SU-DHL-6 (cell line): ENCODE data around the gene RAD23A.
A peak's percentile ranks its signal among the peaks of the same experiment; 100 is the strongest.

Experiments
- H2AFZ ChIP-seq: fragments of 200-600 bp; sonication (generic); 2 replicates; pipeline ENCODE4 v1.6.1; 2014; ENCODE audit warnings: low read depth, mild to moderate bottlenecking, moderate library complexity, mixed read lengths, antibody characterized with exemption, low read length; ENCODE audit not compliant: severe bottlenecking
- H3F3A ChIP-seq: fragments of 200-600 bp; shearing (Covaris generic); 2 replicates; pipeline ENCODE4 v1.6.0; 2016; ENCODE audit warnings: antibody characterized with exemption, mild to moderate bottlenecking; ENCODE audit not compliant: insufficient read depth
- H3K27ac ChIP-seq: fragments of 200-600 bp; sonication (generic); 2 replicates; pipeline ENCODE4 v1.5.1; 2016; ENCODE audit warnings: low read depth, mild to moderate bottlenecking, low read length, moderate library complexity, mixed read lengths
- H3K27me3 ChIP-seq: fragments of 200-600 bp; sonication (generic), shearing (Covaris generic); 2 replicates; pipeline ENCODE4 v1.6.0; 2014; ENCODE audit warnings: mild to moderate bottlenecking, low read length
- H3K36me3 ChIP-seq: fragments of 200-600 bp; sonication (generic); 2 replicates; pipeline ENCODE4 v1.6.1; 2014; ENCODE audit warnings: mild to moderate bottlenecking, low read length, mixed read lengths
- H3K4me2 ChIP-seq: fragments of 300-600, 200-600 bp; shearing (Covaris generic), sonication (generic); 2 replicates; pipeline ENCODE4 v1.6.0; 2014; ENCODE audit warnings: low read length, low read depth, mild to moderate bottlenecking; ENCODE audit not compliant: poor library complexity, severe bottlenecking
- H3K4me3 ChIP-seq: fragments of 200-600 bp; sonication (generic); 2 replicates; pipeline ENCODE4 v1.5.1; 2014; ENCODE audit warnings: antibody characterized with exemption, low read length, mild to moderate bottlenecking, mixed read lengths; ENCODE audit not compliant: insufficient read depth, poor library complexity, severe bottlenecking
- H3K79me2 ChIP-seq: fragments of 200-600 bp; sonication (generic); 2 replicates; pipeline ENCODE4 v1.6.1; 2014; ENCODE audit warnings: mild to moderate bottlenecking, low read length, moderate library complexity; ENCODE audit not compliant: insufficient read depth
- H3K9ac ChIP-seq: fragments of 200-600 bp; sonication (generic); 2 replicates; pipeline ENCODE4 v1.7.0; 2014; ENCODE audit warnings: mild to moderate bottlenecking, low read length
- H3K9me2 ChIP-seq: fragments of 200-600 bp; sonication (generic); replicated peaks from 2 replicates; pipeline ENCODE4 v1.6.1; 2014; ENCODE audit warnings: low read length; ENCODE audit not compliant: insufficient read depth
- H3K9me3 ChIP-seq: fragments of 200-600 bp; sonication (generic); 2 replicates; pipeline ENCODE4 v1.6.1; 2014; ENCODE audit warnings: low read length, mixed read lengths; ENCODE audit not compliant: insufficient read depth
- H4K20me1 ChIP-seq: fragments of 200-600 bp; sonication (generic); 2 replicates; pipeline ENCODE4 v1.6.1; 2014; ENCODE audit warnings: low read depth, mild to moderate bottlenecking, antibody characterized with exemption, low read length, moderate library complexity, mixed read lengths
- EZH2phosphoT487 ChIP-seq: fragments of 200-600 bp; sonication (generic), shearing (Covaris generic); conservative IDR thresholded peaks from 2 replicates; pipeline ENCODE4 v1.6.1; 2018; ENCODE audit warnings: mild to moderate bottlenecking, antibody characterized with exemption, low read length, moderate library complexity, mixed read lengths
- TF ChIP-seq, protein P1 (sequence below): fragments of 200-600 bp; sonication (generic); IDR thresholded peaks from one replicate; pipeline ENCODE4 v1.5.1; 2017; ENCODE audit warnings: antibody characterized with exemption, mild to moderate bottlenecking, low read length, moderate library complexity; ENCODE audit not compliant: insufficient read depth, poor library complexity, severe bottlenecking

RAD23A gene

GRCh38 chr19:12937093-12937926 lies 8.4 kb upstream of the RAD23A start:
- peak overlapping the region; percentile 64 for H3K4me2 ChIP-seq
- peak overlapping the region; percentile 94 for H2AFZ ChIP-seq
- TF ChIP-seq, protein P1, sequence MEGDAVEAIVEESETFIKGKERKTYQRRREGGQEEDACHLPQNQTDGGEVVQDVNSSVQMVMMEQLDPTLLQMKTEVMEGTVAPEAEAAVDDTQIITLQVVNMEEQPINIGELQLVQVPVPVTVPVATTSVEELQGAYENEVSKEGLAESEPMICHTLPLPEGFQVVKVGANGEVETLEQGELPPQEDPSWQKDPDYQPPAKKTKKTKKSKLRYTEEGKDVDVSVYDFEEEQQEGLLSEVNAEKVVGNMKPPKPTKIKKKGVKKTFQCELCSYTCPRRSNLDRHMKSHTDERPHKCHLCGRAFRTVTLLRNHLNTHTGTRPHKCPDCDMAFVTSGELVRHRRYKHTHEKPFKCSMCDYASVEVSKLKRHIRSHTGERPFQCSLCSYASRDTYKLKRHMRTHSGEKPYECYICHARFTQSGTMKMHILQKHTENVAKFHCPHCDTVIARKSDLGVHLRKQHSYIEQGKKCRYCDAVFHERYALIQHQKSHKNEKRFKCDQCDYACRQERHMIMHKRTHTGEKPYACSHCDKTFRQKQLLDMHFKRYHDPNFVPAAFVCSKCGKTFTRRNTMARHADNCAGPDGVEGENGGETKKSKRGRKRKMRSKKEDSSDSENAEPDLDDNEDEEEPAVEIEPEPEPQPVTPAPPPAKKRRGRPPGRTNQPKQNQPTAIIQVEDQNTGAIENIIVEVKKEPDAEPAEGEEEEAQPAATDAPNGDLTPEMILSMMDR, result no peak
- TF ChIP-seq EZH2phosphoT487, result no peak
- no peaks in the 10 kb centered on the region for H3K9me3 ChIP-seq
- H3K79me2 ChIP-seq, result peaks cover 40% of the 10 kb centered on the region
- H3K27ac ChIP-seq, result peak overlapping the region; percentile 92
- H3K9me2 ChIP-seq, result no peaks in the 10 kb centered on the region
- H4K20me1 ChIP-seq, result peaks cover 17% of the 10 kb centered on the region
- H3K36me3 ChIP-seq, result peaks cover 25% of the 10 kb centered on the region
- H3K4me3 ChIP-seq, result peak overlapping the region; percentile 48
- peaks cover 58% of the 10 kb centered on the region for H3F3A ChIP-seq
- H3K27me3 ChIP-seq, result no peaks in the 10 kb centered on the region
- H3K9ac ChIP-seq, result peak overlapping the region; percentile 66

GRCh38 chr19:12937927-12938778 lies 7.5 kb upstream of the RAD23A start, which contains the start of gene CALR:
Gene CALR, plus strand, starts transcription at chr19:12938609. Its CDS starts 71 bp downstream, at chr19:12938680.
- H3K4me3 ChIP-seq, result peak within 1 kb of the TSS; percentile 73
- H3K9me2 ChIP-seq, result no peaks in the 10 kb centered on the region
- peaks cover 32% of the 10 kb centered on the region for H3K79me2 ChIP-seq
- peak within 1 kb of the TSS; percentile 94 for H2AFZ ChIP-seq
- H3K9me3 ChIP-seq, result no peaks in the 10 kb centered on the region
- H3K27ac ChIP-seq, result peak within 1 kb of the TSS; percentile 92
- peaks cover 14% of the 10 kb centered on the region for H4K20me1 ChIP-seq
- no peaks in the 10 kb centered on the region for H3K27me3 ChIP-seq
- peak within 1 kb of the TSS; percentile 98 for H3K9ac ChIP-seq
- H3K4me2 ChIP-seq, result peak within 1 kb of the TSS; percentile 85
- peaks cover 25% of the 10 kb centered on the region for H3K36me3 ChIP-seq
- TF ChIP-seq, protein P1, result no peak
- TF ChIP-seq EZH2phosphoT487, result no peak
- peaks cover 65% of the 10 kb centered on the region for H3F3A ChIP-seq

- Histone ChIP-seq H3K9me2 (no peaks in the 10 kb centered on the region), H3K4me2 (peak overlapping the region; percentile 85), H3F3A (peaks cover 73% of the 10 kb centered on the region), H3K27ac (peak overlapping the region; percentile 69), H2AFZ (no peak overlapping the region), H3K9ac (peak overlapping the region; percentile 98), H3K4me3 (peak overlapping the region; percentile 73), H3K36me3 (peaks cover 28% of the 10 kb centered on the region), H4K20me1 (peaks cover 14% of the 10 kb centered on the region), H3K27me3 (no peaks in the 10 kb centered on the region), H3K79me2 (peaks cover 28% of the 10 kb centered on the region), H3K9me3 (no peaks in the 10 kb centered on the region)
- TF ChIP-seq, protein P1, result no peak
- no peak for TF ChIP-seq EZH2phosphoT487
Observed at GRCh38 chr19:12938779-12939601, 6.7 kb upstream of the RAD23A start.
